Hepatocyte (in vitro differentiated cells): ENCODE measurements around the gene EEF1AKMT2.

Experiments used
- EZH2 ChIP-seq: fragments of 200-600 bp; sonication (generic); IDR thresholded peaks from 2 replicates; pipeline ENCODE4 v1.6.1; 2016; ENCODE audit warnings: antibody characterized with exemption, mild to moderate bottlenecking, borderline replicate concordance
- EZH2phosphoT487 ChIP-seq: fragments of 200-600 bp; sonication (generic); IDR thresholded peaks from one replicate; pipeline ENCODE4 v1.6.1; 2018; ENCODE audit warnings: antibody characterized with exemption, mild to moderate bottlenecking, low read depth, moderate library complexity; ENCODE audit not compliant: unreplicated experiment, severe bottlenecking
- TF ChIP-seq, protein P1 (sequence below): fragments of 200-600 bp; sonication (generic); IDR thresholded peaks from 2 replicates; pipeline ENCODE4 v1.5.1; 2016; ENCODE audit warnings: antibody characterized with exemption, mild to moderate bottlenecking; ENCODE audit not compliant: poor library complexity

- TF ChIP-seq, protein P1, sequence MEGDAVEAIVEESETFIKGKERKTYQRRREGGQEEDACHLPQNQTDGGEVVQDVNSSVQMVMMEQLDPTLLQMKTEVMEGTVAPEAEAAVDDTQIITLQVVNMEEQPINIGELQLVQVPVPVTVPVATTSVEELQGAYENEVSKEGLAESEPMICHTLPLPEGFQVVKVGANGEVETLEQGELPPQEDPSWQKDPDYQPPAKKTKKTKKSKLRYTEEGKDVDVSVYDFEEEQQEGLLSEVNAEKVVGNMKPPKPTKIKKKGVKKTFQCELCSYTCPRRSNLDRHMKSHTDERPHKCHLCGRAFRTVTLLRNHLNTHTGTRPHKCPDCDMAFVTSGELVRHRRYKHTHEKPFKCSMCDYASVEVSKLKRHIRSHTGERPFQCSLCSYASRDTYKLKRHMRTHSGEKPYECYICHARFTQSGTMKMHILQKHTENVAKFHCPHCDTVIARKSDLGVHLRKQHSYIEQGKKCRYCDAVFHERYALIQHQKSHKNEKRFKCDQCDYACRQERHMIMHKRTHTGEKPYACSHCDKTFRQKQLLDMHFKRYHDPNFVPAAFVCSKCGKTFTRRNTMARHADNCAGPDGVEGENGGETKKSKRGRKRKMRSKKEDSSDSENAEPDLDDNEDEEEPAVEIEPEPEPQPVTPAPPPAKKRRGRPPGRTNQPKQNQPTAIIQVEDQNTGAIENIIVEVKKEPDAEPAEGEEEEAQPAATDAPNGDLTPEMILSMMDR = no peak
- TF ChIP-seq EZH2 = no peak
- TF ChIP-seq EZH2phosphoT487 = no peak
These were observed 55.1 kb downstream of the EEF1AKMT2 start for GRCh38 chr10:124736491-124737136.
